ENCODE results near the gene DARS1. TPM values are rescaled to one million over a fixed set of nuclear protein-coding genes. Genes with fewer than 3 reads are reported as not detected.
A peak's percentile ranks its signal among the peaks of the same experiment; 100 is the strongest.

Gene DARS1
- total RNA-seq: 62.0 TPM
- long read RNA-seq, transcript DARS-201 (16 exons, 2,361 nt): major isoform, 113 of 123 reads
- long read RNA-seq, partial matches to known transcripts: 5 of 123 reads
- long read RNA-seq, other reads (novel, unspliced or antisense): 5 of 123 reads

DNA sequence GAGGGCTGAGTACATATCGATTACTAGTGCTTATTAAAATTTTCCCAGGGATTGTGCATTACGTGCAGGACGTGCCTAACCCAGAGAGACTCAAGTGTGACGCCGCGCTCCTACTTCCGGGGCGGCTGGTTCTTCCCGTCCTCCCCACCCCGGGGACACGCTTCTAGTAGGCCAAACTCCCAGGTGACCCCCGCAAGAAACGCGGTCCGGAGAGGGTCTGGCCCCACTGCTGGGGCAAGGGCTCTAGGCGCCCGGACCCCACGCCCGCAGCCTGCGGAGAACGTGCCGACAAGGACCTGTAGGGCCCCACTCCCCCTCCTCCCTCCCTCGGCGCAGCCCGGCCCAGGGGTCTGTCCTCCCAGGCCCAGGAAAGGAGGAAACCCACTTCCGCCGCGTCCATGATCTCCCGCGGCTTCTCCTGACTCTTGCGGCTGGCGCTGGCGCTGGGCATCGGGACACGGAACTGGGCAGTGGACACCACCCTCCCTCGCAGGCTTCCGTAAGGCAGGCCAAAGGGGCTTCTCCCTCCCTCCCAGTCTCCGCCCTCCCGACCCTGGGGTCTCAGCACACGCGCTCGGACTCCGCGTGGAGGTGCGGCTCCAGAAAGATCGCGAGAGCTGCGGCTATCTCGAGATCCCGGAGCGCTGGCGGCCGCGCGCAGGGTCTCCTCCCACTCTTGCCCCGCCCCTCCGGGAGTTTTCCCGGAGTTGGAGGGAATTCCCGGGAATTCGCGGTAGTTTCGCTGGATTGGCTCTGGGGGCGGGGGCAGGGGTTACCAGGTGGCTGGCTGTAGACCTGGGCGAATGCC lies at the start of gene DARS1:
Gene DARS1 (minus strand): TSS at position 609 of the 808 bp plus-strand sequence. CDS start 158 bp downstream, at position 451.
- intact Hi-C loops (cut with micrococcal nuclease): no loop called here
- DNase-seq: peak; percentile 95
- peak; percentile 97 for ATAC-seq

DNA sequence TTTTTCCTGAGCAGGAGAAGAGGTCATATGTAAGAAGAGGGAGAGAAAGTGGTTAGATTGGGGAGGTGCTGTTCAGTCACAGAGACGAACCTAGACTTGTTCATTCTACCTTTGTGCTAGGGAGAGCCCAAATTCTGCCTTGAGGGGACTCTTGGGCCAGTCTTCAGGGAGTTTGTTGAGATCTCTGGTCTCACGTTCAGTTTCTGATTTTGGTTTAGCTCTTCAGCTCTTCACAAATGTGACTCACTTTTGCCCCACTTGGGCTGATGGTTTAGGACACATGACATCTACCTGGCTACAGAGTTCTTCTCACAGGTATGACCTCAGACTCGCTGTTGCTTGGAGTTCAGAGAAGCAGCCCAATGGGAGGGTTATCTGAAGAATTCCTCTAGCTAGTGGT lies 49.2 kb upstream of the DARS1 start:
- ATAC-seq: no peak
- DNase-seq: no peak
- intact Hi-C loops (cut with micrococcal nuclease): no loop called here

DNA sequence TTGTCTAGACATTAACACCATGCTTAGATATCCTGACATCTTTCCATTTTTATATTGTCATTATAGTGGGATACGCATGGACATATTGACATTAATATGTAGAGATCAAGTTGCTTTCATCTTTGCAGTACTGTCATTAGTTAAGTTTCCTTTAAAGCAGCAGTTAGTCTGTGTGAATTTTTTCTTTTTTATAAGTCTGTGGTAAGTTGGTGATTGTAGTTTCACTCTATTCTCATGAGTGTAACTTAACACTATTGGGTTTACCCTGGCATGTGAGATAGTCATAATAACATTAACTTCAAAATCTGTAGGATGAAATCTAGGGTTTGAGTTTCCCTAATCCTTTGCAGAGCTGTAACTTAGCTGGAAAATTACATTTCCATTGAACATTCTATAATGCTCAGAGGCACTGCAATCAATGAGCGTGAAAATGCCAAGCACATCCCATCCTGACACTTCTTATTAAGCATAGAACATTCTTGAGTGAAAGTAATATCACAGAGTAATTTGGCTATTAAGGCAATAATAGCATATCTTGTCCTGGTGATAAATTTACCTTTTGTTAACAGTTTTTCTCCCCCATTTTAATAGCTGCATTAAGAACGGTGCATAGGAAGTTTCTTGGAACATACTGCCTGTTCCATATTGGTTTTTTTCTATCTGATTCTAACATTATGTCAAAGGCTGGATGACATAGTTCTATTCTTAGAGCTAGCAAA lies 47.5 kb upstream of the DARS1 start:
- intact Hi-C loops (cut with micrococcal nuclease): no loop called here
- ATAC-seq (no peak), DNase-seq (no peak)

DNA sequence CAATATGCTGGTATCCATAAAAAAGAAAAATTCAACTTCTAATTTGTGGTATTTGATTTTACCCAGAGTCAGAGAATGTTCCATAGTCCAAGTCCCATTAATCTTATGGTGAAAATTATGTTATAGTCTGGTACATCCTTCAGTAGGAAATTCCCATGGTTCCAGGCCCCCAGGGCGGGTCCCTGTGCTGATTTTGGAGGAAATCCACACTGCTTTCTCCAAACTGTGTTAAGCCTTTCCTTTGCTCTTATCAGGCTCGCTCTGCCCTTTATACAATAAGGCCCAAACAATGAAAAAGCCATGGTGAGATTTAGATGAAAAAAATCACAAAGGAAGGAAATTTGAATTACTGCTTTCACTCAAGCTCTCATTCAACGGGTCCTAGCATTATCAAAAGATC lies 46.8 kb upstream of the DARS1 start:
- ATAC-seq (no peak), DNase-seq (no peak)
- intact Hi-C loops (cut with micrococcal nuclease): no loop called here

DNA sequence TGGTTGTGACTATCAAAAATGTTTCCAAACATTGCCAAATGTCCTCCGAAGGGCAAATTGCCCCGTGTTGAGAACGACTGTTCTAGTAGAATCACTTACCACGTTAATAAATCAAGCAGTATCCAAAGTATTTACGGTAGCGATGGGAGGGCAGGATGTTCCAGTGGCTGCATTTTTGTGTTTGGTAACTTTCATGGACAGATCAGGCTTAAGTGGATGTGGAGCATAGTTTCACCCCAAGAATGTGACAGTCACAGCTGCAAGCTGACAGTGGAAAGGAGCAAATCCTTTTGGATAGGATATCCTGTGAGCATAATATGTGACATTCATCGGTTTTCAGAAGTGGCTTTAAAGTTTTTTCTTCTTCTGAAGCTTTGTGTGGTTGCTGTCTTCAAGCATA lies 46.3 kb upstream of the DARS1 start:
- DNase-seq (no peak), ATAC-seq (no peak)
- intact Hi-C loops (cut with micrococcal nuclease): no loop called here

DNA sequence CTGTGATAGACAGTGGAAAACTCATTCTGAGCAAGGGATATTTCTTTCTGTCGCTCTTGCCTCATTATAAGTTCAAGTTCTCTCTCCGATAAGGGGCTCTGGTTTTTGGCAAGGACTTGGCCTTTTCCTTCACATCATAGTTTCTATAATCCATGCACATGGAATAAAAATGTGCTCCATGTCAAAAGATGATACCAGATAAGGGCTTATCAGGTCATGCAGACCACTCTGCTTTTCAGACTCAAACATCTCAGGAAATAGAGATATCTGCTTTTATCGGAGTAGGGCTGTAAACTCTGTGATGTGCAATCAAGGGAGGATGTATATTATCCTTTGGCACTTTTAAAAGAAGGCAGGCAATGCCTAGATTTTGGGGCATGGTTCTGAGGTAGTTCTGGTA lies 45.0 kb upstream of the DARS1 start:
- DNase-seq (no peak), ATAC-seq (no peak)
- intact Hi-C loops (cut with micrococcal nuclease): no loop called here

DNA sequence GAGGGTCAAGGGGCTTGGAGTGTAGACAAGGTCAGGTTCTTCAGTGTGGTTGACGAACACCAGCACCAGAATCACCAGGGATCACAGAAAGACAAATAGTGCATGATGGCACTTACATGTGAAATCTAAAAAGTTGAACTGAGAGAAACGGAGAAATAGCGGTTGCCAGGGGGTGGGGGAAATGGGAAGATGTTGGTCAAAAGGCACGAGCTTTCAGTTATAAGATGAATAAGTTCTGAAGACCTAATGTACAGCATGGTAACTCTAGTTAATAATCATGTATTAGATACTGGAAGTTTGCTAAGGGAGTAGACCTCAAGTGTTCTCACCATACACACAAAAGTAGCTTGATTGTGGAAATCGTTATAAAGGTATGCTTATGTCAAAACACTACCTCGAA lies 43.7 kb upstream of the DARS1 start:
- ATAC-seq (no peak), DNase-seq (no peak)
- intact Hi-C loops (cut with micrococcal nuclease): no loop called here

DNA sequence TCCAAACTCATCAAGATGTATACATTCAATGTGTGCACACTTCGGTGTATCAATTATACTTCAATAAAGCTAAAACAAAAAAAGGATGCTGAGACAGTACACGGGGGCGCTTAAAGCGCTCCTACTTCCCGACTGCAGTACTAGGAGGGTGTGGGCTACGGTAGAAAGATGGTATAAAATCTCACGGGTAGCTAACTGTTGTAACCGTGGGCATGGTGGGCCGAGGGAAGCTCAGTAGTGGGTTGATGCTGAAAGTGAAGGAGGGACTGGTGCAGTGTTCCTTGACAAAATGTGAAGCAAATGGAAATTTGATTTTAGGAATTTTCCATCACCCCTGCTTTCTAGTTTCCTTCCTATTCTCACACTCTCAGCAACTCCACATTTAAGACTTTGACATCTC lies 42.6 kb upstream of the DARS1 start:
- DNase-seq: no peak
- intact Hi-C loops (cut with micrococcal nuclease): no loop called here
- ATAC-seq: no peak

DNA sequence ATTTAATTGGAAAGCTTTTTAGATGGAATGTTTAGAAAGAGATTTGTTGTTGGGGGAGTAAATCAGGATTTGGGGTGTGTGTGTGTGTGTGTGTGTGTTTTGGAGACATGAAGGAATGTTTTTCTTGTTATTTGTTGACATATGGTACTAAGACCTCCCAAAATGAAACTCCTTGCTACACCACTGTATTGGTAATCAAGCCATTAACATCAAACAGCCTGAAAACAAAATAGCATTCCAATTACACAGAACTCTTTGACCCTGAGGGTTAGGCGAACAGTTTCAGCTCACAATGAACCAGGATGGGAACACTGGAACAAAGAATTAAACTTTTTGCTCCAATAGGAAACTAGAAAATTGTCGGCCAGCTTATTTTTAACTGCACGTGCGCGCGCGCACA lies 41.7 kb upstream of the DARS1 start:
- no peak for DNase-seq
- ATAC-seq: no peak
- intact Hi-C loops (cut with micrococcal nuclease): no loop called here

DNA sequence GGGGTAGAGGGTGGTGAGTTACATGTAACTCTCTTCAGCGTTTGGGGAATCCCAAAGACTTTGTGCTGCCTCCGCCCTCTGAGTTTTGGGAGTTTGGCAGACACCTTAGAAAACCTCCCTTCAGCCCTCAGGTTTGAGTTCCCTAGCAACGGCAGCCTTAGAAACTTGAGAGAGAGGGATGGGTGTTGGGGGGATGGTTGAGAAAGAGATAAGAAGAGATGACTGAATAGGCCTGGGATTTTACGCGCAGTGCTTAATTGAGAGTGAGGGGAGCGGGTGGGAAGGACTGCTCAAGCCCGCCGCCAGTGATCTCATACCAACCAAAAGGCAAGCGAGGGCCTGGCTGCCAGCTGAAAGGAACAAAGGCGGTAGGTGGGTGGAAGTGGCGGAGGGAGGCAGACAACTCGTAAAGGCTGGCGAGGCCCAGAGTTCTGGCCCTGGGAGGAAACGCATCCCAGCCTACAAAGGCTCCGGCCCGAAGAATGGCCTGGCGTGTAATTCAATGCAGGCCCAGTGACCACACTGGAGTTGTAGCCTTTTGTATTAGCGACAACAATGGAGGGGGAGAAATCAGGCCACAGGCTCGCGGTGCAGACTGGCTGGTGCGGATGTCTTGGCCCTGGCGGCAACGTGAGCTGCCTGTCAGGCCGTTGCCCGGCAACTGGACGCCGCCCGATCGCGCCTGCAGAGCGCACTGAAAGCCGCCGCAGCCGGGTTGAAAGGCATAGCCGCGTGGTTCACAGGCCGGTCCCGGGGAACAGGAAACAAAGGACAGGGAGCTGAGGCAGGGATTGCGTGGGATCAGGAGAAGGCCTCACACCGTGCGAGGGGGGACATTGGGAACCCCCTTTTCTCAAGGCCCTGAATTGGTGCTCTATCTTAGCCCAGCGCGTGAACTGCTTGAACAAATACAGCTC lies 39.9 kb upstream of the DARS1 start:
- DNase-seq (peak; percentile 86), ATAC-seq (peak; percentile 99)
- intact Hi-C loops (cut with micrococcal nuclease): no loop called here

DNA sequence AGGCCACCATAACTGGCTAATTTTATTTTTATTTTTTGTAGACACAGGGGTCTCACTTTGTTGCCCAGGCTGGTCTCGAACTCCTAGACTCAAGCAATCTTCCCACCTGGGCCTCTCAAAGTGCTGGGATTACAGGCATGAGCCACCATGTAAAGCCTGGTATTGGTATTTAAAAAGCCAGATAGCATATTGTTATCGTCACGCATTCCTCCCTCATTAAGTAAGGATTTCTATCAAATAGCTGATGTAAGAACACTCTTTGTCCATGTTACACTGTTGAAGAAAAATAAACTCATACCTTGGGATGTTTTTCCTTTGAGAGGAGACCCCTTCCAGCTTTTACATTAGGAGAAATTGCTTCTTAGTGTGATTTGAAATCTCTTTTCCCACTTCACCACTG lies 39.2 kb upstream of the DARS1 start:
- intact Hi-C loops (cut with micrococcal nuclease): no loop called here
- no peak for ATAC-seq
- DNase-seq: no peak

DNA sequence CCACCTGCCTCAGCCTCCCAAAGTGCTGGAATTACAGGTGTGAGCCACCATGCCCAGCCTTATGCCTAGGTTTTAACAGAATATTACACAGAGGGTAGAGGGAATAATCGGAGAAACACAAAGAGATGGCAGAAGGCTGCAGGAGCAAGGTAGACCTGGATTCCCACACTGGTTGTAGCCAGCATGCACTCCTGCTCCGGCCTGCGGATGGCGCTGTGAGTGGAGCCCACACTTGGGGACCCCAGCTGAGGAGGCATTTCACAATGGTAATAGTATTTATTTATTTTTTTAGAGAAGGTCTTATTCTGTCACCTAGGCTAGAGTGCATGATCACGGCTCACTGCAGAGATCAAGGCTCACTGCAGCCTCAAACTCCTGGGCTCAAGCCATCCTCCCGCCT lies 38.8 kb upstream of the DARS1 start:
- intact Hi-C loops (cut with micrococcal nuclease): no loop called here
- ATAC-seq (no peak), DNase-seq (no peak)

DNA sequence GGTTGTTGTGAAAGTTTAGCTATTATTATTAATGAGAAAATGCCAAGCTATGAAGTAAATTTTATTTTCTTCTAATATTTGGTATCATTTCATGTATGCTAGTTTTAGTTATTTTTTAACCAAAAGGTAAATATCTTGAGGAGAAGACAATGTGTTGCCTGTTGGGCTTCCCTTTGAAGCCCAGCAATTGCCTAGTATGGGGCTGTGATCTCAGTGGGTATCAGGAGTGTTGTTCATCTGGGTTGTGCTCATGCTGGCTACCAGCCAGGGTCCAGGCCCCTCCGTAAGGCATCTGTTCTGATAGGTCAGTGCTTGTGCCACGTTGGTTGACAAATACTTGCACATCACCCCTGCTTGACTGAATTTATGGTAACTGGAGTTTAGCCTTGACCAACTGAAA lies 38.0 kb upstream of the DARS1 start:
- intact Hi-C loops (cut with micrococcal nuclease): no loop called here
- ATAC-seq (no peak), DNase-seq (no peak)

DNA sequence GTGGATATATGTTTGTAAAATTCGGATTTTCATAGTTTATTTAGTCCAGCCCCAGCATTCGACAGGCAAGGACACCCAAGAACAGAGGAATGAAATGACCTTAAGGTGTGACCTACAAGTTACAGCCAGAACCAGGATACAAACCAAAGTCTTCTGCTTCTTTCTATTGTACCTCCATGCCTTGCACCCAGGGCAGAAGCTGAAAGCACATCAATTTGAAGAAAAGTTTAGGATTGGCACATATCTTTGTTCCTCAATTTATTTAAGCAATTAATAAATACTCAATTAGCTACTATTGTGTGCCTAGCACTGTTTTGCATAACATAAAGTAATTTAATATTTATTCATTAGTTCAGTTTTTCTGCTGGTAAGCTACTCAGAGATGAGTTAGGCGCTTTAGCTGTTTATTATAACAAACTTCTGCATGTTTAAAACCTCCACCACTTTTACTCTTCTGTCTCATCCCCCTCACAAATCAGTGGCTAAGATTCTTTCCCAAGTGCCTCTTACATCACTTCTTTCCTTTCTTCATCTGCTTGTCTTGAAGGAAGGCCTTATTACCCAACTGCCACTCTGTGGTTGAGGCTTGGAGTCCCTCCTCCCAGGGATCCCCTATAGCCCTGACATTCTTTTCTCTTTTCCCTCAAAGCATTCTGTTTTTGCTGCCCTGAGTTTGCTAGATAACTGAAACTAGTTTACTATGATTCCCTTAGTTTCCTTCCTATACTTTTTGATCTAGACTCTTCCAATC lies 37.1 kb upstream of the DARS1 start:
- ATAC-seq (no peak), DNase-seq (no peak)
- intact Hi-C loops (cut with micrococcal nuclease): no loop called here

DNA sequence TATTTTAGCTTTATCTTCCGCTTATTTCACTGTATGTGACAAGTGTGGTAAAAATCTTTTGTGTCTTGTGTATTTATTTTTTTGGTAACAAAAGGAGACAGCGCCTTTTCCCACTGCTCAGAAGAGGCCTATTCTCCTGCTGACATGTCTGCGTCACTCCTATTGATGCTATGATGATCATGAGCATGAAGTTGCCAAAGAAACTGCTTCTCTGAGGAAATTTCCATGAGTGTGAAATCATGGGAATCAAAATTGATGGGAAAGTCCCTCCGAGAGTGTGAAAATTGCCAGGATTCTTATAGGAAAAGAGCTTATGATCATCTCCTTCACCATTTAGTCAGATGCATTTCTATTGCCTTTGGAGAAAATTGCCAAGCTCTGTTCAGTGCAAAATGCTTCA lies 36.5 kb upstream of the DARS1 start:
- ATAC-seq (no peak), DNase-seq (no peak)
- intact Hi-C loops (cut with micrococcal nuclease): no loop called here

DNA sequence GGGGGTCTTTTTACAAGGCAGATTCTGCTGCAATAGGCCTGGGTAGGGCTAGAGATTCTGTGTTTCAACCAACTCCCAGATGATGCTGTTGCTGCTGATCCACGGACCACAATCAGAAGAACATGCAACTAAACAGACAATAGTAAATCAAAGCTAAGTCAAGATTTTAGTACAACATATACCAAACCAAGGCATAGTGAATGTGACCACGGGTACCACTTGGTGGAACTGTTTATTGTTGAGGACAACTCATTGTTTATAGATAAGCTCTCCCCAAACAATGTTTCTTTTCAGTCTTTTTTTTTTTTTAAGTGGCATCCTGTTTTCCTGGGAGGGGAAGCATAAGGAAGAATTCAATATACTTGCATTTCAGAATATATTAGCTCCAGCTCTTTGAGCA lies 36.0 kb upstream of the DARS1 start:
- intact Hi-C loops (cut with micrococcal nuclease): no loop called here
- no peak for DNase-seq

DNA sequence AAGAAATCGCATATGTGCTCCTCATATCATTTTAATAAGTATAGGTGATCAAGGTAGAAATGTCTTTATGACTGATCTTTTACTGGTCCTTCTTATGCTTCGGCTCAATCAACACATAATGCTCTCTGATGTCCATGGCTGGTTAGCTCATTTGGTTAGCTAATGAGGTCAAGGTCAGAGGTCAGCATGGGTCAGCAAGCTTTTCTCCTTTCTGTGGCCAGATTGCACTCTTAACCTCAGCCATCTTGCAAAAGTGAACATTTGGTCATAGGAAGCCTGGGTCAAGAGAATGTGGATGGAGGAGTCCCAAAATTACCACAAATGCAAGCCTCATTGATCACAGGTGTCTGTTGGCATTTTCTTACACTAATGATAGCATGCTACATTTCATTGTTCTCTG lies 35.4 kb upstream of the DARS1 start:
- ATAC-seq: no peak
- intact Hi-C loops (cut with micrococcal nuclease): no loop called here
- no peak for DNase-seq

More for the DNA sequence above, 36.0 kb upstream of the DARS1 start:
- ATAC-seq: no peak

DNA sequence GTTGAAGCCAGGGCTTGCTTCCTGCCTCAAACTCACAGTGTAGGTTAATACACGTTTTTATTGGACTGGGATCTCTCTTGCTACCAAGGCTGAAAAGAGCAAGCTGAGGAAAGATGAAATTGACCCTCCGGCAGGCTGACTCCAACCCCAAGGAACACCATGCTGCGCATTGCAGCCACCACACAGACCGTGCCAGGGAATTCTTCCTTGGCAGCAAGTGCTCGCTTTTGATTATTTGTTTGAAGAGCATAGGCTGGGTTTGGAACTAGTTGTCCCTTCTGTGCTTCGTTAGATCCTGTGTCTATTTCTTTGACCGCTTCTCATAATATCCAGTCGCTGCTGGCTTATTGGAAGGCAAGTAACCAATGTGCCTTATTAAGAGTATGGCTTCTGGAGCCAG lies 34.4 kb upstream of the DARS1 start:
- intact Hi-C loops (cut with micrococcal nuclease): no loop called here
- ATAC-seq (peak; percentile 44), DNase-seq (no peak)

DNA sequence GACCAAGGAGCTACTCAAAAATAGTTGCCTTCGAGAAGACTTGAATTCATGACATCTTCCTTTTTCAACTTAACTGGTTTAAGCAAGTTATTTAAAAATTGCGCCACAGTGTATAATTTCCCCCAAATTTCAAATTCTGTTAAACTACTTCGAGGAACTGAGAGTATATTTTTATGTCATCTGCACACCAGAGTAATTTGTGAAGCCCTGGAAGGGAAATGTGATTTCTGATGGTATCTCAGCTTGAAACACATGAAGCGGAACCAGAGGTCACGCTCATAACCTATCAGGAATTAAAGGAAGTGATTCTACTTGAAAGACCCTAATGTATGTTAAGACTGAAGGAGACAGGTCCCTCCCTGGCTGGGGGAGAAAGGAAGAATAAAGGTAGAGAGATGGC lies 33.9 kb upstream of the DARS1 start:
- DNase-seq (no peak), ATAC-seq (no peak)
- intact Hi-C loops (cut with micrococcal nuclease): no loop called here
